C1 segment of cervical spinal cord (tissue), 14 donors: ENCODE measurements around the gene TPM1.

Source experiments
- DNase-seq, 14 donors: peaks; one replicate each; lab custom pipeline; 2025; lab: John Stamatoyannopoulos, UW

TPM1 gene

GRCh38 chr15:63075015-63075983 is 32.8 kb downstream of the TPM1 start:
- DNase-seq = no peak

DNA sequence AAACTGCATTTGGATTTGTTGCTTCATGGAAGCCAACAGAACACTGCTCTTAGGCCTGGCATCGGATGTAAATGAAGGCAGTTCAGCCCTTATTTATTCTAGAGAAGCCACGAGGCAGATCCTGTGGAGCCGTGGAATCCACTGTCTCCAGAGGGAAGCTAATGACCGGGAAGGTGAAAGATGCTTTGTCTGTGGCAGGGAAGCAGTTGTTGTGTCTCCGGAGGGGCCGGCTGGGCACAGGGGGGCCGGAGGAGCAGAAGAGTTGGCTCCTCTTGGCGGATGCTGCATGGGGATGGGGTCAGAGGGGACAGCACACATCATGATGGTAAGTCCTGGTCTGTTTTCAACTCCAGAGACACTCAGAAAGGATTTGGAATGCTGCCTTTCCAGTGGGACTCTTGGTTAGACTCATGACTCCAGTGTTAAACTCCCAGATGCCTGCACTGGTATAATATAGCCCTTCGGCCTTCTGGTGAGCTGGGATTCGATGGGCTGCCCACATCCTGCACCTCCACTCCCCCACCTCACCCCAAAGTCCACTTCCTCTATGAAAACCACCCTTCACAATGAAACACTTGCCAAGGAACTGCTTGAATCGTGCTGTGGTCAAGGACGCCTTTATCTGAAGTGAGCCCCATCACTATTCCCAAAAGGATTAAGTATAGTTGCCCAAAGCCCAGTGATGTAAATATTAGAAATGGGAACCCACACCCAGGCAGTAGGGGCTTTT is 33.6 kb downstream of the TPM1 start:
- DNase-seq = no peak

DNA sequence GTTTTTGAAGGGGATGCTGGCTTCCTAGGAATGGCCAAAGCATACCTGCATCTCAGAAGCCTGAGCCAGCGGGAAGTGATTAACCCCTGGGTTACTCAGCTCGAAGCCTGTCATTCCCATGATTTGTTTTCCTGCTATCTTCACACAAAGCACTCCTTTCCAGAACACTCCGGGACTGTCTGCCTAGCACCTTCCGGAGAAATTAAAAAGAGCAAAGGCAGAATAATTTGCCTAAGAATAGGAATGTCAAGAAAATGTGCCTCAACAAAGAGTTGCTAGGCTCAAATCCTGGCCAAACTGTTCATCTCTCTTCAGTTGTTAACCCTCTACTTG is 34.1 kb downstream of the TPM1 start:
- no peak for DNase-seq

GRCh38 chr15:63077952-63078351 is 35.4 kb downstream of the TPM1 start:
- no peak for DNase-seq

DNA sequence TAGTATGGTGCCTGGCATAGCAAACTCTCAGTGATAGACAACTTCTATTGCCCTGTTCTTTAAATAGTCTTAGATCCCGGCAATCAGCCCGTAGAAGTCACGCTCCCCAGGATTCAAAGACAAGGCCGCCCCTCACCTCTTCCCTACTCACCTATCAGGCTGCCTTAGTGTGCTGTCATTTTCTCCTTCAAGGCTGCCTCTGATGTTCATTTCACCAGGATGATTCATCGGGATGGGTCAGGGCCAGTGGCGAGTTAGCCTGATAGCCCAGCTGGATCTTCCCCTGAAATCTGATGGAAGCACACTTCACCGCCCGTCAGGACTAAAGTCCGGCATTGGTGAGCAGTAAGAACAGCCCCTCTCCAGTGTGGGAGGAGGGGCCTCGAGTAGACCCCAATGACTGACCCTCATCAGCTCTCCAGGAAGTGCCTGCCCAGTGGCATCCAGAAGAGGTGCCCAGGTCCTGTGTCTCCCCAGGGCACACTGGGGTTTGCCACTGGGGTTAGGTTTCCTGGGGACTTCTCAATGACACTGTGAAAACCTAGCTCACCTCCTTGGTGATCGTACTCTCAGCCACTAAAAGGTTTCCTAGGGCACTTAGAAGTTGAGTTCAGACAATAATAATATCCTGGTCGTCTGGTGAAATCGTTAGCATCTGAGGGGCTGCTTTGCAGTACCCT is 37.5 kb downstream of the TPM1 start:
- DNase-seq = no peak

GRCh38 chr15:63080634-63081250 is 38.2 kb downstream of the TPM1 start:
- DNase-seq = peak in 1 of 14 donors; percentile 11

DNA sequence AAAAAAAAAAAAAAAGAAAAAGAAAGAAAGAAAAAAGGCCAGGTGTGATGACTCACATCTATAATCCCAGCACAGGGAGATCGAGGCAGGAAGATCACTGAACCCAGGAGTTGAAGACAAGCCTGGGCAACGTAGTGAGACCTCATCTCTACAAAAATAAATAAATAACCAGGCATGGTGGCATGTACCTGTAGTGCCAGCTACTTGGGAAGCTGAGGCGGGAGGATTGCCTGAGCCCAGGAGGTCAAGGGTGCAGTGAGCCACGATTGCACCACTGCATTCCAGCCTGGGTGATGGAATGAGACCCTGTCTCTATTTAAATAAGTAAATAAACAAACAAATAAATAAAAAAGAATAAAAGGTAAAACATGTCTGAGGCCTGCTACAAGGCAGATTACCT is 39.8 kb downstream of the TPM1 start:
- DNase-seq = no peak

DNA sequence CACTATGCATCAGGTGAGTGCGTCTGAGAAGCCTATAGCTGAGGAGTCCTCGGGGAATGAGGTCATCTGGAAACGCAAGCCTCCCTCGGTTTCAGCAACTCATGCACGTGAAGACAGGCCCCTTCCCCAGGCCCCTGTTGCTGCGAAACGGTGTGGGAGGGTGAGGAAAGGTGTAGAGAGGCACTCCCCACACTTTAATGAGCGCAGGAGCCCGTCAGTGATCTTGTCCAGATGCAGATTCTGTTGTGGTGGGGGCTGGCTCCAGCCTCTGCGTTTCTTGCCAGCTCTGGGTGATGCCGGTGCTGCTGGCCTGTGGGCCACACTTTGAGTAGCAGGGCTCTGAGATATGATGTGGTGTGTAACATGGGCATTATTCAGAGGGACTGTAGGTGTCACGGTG is 40.5 kb downstream of the TPM1 start:
- no peak for DNase-seq

- no peak for DNase-seq
Measured at GRCh38 chr15:63083541-63083940, 41.0 kb downstream of the TPM1 start.

GRCh38 chr15:63084806-63085205 is 42.3 kb downstream of the TPM1 start:
- DNase-seq = no peak

DNA sequence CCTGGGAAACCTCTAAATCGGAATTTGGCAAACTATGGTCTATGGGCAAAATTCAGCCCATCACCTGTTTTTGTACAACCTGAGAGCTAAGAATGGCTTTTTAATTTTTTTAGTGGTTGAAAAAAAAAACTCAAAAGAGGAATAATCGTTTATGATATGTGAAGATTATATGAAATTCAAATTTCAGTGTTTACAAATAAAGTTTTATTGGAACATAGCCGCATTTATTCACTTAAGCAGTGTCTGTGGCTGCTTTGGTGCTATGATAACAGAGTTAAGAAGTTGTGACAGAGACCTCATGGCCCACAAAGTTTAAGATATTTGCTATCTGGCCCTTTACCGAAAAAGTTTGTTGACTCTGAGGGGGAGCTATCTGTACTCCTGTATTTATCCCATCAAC is 42.7 kb downstream of the TPM1 start:
- DNase-seq = no peak

GRCh38 chr15:63086271-63086670 is 43.7 kb downstream of the TPM1 start:
- DNase-seq = no peak

DNA sequence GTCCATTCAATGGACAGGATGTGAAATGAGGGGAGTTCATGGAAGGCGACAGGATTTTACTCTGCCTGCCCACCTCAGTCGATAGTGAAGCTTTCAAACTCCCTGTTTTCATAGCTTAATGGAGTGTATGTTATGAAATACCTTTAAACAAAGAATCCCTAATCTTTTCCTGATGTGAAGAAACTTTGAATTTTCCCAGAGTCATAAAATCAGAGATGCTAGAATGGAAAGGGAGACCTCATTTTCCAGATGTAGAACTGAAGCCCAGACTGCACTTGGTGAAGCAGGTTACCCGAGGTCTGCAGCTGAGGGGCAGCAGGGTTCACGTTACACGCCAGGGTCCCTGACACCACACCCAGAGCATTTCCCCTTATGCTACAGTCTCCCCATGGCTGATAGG is 44.4 kb downstream of the TPM1 start:
- no peak for DNase-seq

DNA sequence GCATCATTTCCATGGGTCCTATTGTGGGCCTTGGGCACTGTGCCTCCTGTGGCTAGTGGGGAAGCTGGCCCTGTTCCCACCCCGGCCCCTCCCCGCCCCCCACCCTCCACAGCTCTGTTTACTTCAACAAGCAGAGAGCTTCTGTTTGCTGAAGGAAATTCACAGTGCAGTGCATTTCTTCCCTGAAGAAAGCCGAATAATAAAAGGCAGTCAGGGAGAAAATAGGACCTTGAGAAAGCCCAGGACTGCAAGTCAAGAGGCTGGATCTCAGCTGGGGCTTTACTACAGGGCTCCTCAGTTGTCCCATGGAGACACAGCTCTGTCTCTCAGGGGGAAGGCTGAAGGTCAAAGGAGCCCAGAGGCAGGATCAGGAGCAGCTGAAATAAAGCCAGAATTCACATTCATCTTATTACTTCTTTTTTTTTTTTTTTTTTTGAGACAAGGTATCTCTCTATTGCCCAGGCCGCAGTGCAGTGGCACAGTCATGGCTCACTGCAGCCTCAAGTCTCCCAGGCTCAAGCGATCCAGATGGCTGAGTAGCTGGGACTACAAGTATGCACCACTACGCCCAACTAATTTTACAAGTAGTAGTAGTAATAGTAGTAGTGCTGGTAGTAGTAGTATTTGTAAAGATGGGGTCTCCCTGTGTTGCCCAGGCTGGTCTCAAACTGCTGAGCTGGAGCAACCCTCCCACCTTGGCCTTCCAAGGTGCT is 46.1 kb downstream of the TPM1 start:
- DNase-seq = no peak

- peak in 1 of 14 donors; percentile 35 for DNase-seq
Measured at GRCh38 chr15:63089260-63090043, 46.9 kb downstream of the TPM1 start.

GRCh38 chr15:63090472-63090871 is 47.9 kb downstream of the TPM1 start:
- no peak for DNase-seq

DNA sequence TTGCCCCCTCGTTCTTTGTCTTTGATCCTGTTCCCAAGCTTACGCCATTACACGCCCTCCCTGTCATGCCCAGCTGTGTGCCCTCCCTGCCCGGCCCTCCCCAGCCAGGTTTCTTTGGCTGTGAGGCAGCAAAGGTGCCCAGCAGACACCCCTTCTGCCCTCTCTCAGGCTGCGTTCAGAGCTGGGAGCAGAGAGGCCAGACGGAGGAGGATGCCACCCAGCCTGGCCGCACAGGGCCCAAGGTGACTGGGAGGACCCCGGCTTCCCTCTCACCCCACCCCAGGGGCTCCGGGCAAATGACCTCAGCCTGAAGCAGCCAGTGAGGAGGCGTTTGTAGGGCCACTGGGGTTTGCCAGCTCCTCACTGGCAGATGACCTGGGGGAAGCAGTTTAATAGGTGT is 48.3 kb downstream of the TPM1 start:
- DNase-seq = no peak

DNA sequence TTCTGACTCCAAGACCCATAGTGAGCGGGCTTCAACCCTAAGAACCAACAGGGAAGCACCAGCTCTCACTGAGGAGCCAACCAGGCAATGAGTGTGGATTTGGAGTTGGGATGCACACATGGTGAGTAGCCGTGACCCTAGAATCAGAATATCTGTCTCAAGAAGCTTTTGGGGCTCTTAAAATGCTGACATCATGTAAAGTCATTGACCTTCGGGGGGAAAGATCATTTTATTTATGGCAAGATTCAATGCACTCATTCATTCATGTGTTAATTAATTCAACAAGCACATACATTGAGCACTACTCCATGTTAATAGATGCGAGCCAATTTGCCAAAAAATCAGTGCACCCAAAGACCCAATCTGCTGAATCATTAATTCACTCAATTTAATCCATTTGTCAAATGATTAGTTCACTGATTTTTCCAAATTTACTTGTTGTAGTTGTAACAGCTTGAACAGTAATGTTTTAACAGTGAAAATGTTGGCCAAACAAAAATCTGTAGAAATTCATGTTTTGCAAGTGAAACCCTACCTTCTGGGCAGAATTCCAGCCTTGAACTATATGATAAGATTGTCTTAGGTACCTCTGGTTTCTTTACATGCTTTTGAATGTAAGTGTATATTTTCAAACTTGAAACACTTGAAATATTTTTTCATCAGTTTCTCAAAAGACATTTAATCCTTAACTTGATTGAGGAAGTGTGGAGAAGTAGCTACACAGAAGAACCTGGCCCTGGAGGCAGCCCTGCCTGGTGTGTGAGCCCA is 49.3 kb downstream of the TPM1 start:
- no peak for DNase-seq

- peak in 13 of 14 donors; percentile 8 to 76 (median 49) for DNase-seq
Measured at GRCh38 chr15:63093486-63094205, 51.1 kb downstream of the TPM1 start.
